GM12872 (cell line): ENCODE measurements around the gene EQTN.

Experiments used
- CTCF ChIP-seq: IDR thresholded peaks from 3 replicates; pipeline ENCODE4 v1.5.1; 2011; ENCODE audit warnings: low read depth, mild to moderate bottlenecking, low read length, moderate library complexity; ENCODE audit not compliant: insufficient read depth

EQTN gene

GRCh38 chr9:27293996-27294395 lies 3.0 kb downstream of the EQTN start:
- no peak for TF ChIP-seq CTCF

GRCh38 chr9:27292659-27293405 lies 4.1 kb downstream of the EQTN start:
- TF ChIP-seq CTCF: no peak

GRCh38 chr9:27291292-27291691 lies 5.7 kb downstream of the EQTN start:
- no peak for TF ChIP-seq CTCF

GRCh38 chr9:27282269-27282668 lies 14.7 kb downstream of the EQTN start:
- TF ChIP-seq CTCF: no peak

- no peak for TF ChIP-seq CTCF
Measured at GRCh38 chr9:27280860-27281259, 16.1 kb downstream of the EQTN start.

- no peak for TF ChIP-seq CTCF
Measured at GRCh38 chr9:27280249-27280648, 16.7 kb downstream of the EQTN start.

- TF ChIP-seq CTCF: no peak
Measured at GRCh38 chr9:27279611-27280010, 17.3 kb downstream of the EQTN start.
